ELR (cell line): ENCODE data around the gene NOD2.

ENCODE experiments used
- DNase-seq: peaks from one replicate; pipeline ENCODE4 v3.0.0-alpha.2; 2015; ENCODE audit warnings: low read depth

Gene NOD2

DNA sequence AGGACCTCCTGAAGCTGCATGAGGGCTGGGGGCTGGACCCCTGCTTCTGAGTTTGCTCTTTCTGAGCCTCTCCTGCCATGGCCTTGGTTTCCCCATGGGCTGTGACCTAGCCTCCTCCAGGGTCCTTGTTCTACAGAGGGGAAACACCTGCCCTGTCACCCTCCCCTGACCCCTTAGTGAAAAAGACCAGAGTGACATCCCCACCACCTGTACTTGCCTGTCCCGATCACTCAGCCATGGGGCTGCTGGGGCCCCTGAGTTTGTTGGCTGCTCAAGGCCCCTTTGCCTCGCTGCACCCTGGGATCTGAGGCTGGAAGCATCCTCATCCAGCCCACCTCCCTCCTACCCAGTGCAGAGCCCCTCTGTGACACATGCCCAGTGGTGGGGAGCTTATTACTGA, 800 bp downstream of the NOD2 start:
- no peak for DNase-seq

DNA sequence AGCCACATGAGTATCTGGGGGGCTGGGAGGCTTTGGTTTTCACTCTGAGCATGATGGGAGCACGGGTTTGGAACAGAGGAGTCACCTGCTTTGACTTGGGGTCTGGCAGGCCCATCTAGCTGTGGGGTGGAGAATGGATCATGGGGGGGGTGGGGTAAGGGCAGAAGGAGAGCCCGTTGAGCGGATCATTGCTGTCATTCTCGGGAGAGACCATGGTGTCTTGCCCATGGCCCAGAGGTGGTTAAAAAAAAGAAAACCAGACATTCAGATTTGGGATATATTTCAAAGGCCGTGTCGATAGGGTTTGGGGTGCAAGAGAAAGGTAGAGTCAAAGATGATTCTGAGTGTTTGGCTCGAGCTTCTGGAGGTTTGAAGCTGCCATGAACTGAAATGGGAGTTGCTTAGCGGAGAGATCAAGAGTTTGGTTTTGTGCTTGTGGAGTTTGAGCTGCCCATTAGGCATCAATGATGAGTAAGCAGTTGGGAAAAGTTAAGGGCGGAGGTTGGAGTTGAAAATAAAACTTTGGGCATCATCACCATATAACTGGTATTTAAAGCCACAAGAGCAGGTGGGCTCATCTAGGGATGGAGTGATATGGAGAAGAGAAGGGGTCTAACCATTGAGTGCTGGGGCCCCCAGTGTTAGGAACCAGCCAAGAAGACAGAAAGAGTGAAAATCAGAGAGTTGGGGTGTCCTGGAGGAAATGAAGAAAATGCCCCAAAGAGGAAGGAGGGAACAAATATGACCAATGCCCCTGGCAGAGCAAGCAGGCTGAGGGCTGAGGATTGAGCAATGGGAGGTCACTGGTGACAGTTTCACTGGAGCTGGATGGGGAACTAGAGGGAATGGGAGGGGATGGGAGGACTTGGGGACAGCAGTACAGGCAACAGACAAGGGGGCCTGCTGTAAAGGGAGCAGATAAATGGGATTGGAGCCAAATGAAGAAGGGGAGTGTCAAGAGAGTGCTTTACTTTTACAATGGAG, 1.9 kb downstream of the NOD2 start:
- DNase-seq: no peak

DNA sequence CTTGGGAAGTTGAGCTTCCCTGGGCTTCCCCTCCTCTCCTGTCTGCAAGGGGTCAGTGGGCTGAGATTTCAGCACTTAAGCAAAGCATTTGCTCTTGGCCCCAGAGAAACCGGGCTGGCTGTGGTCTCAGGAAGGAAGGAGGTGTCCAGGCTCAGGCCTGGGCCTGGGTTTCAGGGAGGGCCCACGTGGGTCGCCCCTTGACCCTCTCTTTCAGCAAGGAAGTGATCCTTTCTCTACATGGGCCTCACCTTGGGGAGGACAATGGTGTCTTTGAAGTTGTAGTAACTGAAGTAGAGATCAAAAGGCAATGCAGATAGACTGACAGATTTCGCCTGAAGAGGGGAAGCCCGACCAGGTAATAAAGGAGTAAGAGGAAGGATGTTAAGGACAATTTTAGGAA, 2.7 kb downstream of the NOD2 start:
- DNase-seq: no peak

DNA sequence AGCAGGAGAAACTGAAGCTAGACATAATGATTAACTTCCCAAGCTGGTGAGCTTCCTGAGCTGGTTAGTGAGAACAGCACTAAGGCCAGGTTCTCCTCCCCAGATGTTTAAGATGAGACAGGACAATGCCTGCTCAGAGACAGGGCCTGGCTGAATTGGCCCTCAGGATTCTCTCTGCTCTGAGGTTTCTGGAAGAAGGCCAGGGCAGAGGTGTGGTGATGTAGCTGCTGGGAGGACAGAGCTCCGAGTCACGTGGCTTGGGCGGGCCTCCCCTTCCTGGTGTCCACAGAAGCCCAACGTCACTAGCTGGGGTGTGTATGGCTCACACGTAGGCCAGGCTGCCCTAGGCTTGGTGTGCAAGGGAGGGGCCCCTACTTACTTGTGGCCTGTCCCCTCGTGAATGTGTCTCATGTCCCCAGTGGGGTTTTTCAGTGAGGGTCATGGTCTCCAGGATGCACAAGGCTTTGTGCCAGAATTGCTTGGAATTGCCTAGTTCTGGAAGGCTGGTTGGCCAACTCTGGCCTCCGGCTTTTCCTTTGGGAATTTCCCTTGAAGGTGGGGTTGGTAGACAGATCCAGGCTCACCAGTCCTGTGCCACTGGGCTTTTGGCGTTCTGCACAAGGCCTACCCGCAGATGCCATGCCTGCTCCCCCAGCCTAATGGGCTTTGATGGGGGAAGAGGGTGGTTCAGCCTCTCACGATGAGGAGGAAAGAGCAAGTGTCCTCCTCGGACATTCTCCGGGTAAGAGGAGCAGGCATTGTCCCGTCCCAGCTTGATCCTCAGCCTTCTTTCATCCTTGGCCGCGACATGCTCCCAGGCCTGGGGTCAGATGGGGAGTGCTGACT, 3.4 kb downstream of the NOD2 start:
- DNase-seq: peak; percentile 80

DNA sequence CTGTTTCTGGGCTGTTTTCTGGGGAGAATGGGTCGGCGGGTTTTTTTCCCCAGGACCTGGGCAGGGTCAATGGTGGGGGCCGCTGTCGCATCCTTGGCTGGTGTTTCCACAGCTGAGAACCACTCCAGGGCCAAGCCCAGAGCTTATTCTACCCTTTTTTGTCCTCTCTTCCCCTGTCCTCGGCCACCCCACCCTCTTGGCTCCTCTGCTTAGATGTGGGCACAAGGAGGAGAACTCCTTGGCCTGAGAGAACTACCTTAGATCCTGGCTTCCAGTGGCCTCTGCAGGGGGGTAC, 4.0 kb downstream of the NOD2 start:
- no peak for DNase-seq

DNA sequence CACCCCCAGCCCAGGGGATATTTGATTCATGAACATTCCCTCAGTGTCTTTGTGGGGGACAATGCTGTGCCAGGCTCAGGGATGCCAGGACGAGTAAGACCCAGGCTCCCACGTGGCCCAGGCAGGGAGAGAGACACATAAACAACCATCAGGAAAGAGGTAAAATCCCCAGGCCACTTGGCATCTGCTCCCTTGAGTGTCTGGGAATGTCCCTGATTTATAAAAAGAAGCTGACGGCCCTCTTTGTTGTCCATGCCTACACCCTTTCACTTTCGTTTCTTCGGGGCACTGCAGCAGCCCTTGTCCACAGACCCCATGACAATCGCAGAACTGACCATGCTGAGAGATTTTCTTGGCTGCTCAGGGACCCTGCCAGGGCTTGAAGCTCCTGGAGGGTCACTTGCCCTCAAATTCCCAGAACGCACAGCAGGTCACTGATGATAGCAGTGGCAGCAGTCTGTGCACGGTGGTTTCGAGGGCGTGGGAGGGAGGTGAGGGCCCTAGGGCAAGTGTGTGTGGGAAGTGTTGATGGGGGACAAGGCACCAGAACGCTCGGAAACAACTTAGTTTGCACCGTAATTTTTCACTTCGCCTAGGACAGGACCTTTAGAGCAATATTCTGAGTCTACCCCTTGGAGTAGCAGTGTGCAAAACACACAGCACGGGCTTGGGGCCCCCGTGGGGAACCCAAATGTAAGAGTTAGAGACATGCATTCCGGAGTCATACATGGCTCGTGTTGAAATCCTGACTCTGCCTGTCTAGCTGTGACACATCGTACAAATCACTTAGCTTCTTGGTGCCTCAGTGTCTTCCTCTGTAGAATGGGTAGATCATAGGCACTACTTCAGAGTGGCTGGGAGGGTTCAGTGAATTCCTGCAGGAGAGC, 4.7 kb downstream of the NOD2 start:
- peak; percentile 56 for DNase-seq

DNA sequence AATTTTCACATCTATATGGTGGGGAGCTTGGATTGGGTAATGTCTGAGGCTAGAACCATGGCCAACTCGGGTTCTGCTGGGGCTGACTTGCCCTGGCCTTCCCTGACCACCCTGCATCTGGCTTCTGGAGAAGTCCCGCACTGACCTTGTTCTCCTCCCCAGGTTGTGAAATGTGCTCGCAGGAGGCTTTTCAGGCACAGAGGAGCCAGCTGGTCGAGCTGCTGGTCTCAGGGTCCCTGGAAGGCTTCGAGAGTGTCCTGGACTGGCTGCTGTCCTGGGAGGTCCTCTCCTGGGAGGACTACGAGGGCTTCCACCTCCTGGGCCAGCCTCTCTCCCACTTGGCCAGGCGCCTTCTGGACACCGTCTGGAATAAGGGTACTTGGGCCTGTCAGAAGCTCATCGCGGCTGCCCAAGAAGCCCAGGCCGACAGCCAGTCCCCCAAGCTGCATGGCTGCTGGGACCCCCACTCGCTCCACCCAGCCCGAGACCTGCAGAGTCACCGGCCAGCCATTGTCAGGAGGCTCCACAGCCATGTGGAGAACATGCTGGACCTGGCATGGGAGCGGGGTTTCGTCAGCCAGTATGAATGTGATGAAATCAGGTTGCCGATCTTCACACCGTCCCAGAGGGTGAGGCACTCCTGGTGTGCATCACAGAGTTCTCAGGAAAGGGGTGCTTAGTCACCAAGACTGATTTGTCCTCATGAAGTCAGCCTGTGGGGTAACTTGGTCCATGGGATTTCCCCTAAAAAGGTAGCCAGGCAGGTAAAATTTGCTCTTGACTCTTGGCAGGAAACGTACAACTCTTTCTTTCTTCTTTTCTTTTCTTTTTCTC, 6.1 kb downstream of the NOD2 start:
- DNase-seq: peak; percentile 63

DNA sequence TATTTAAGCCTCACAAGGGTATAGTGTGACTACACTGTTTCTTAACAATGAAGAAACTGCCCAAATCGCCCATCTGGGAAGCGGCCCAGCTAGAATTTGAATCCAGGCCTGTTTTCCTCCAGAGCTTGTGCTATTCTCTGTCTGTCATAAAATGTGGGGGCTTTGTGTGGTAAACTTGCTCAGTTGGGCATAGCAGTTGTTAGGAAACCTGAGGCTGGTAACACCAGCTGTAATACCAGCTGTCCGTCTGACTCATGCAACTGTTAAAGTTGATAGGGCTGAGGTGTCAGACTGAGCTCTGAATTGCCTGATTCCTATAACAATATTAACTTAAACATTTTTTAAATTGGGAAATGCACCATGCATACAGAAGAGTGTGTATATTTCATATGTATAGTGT, 9.3 kb downstream of the NOD2 start:
- no peak for DNase-seq

DNA sequence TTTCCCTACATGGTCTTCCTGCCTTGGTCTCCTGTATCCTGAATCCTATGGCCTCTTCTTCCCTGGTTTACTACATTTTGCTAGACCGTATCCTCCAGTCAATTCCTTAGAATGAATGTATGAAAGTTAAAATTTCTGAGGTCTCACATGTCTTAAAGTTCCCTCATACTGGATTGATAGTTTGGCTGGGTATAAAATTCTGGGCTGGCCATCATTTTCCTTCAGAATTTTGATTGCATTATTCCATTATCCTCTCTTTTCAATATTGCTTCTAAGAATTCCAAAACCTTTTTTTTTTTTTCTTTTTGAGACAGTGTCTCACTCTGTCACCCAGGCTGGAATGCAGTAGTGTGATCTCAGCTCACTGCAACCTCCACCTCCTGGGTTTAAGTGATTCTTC, 10.8 kb downstream of the NOD2 start:
- DNase-seq: no peak

DNA sequence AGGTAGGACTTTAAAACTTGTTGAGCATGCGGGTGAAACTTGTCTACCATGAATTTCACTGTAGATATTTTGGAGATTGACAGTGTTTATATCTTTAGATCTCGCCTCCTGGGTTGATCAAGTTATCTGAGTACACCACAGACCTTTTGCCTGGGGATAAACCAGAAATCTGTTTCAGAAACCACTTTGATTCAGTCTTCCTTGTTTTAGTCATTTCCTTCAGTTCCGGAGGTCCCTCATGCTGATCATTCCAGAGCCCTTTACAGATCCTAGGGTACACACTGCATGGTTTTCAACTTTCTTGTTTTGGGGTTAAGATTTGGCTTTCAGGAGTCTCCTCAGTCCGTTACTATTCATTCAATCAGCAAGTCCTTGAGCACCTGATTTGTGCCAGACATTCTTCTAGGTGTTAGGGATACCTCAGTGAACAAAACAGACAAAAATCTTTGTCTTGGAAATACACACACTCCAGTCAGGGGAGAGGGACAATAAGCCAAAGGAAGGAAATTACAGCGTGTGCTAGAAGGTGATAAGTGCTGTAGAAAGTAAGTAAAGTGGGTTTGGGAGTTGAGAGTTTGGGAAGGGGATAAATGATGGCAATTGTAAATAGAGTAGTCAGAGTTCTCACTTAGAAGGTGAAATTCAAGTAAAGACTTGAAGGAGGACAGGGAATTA, 12.2 kb downstream of the NOD2 start:
- peak; percentile 38 for DNase-seq

DNA sequence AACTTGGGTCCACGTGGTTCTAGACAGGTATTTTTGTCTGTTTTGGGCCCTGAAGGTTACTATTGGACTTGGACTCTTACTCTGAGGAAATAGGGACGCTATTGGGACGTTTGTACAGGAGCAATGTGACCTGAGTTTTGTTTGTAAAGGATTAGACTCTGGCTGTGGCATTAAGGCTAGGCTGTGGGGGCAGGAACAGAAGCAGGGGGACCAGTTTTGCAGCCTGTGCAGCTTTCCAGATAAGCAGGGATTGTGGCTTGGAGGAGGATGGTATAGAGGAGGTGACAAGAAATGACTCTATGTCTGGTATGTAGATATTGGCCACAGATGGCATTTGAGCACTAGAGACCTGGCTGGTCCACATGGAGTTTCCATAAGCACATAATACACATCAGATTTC, 12.8 kb downstream of the NOD2 start:
- DNase-seq: no peak

DNA sequence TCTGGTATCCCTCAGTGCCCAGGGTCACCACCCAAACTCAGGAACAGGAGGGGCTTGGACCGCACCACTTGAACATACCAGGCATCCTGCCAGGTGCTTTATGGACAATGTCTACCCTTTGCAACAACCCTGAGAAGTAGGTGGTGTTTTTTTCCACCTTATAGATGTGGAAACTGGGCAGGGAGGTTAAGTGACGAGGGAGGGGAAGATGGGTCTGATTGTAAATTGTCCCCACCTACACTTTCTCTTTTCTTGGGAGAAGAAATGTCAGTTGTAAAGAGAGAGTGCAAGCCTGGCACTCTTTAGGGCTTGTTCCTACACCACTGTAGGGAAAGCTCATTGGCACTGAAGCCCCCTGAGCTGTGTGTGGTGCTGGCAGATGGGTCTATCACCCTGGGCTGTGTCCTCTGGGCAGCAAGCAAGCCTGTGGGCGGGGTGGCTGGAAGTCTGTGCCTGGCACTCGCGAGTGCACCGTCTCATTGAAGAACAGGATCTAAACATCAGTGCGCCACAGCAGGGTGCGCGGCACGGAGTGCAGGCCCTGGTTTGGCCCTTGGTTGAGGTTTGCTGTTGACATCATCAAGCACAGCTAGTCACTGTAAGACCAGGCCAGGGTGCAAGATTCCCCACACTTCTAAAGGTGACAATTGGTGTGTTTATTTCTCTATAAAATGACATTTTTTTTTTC, 15.1 kb downstream of the NOD2 start:
- DNase-seq: no peak

DNA sequence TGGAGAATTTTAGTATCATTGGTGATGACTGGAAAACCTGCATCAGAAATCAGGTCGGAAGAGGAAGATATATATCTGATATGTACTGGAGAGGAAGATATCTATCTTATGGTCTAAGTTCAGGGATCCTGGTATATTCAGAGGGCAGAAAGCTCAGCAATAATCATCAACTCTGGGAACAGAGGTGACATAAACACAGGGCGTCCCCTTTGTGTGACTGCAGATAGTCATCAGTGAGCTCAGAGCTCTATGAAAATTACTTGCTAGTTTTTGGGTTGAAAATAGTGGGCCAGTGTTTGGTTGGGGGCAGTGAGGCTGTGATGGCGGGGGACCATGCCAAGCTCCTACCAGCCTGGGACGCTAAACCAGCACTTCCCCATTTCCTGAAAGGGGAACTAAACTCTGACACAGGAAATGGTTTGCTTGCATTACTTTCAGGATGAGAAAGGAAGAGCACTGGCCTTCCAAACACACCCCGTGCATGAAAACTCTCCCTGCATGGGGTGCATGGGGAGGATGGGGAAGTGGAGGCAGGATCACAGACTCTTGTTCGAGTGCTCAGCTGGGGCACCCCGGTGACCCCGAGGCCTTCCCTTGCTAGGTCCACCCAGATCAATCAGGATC, 15.8 kb downstream of the NOD2 start:
- DNase-seq: no peak

DNA sequence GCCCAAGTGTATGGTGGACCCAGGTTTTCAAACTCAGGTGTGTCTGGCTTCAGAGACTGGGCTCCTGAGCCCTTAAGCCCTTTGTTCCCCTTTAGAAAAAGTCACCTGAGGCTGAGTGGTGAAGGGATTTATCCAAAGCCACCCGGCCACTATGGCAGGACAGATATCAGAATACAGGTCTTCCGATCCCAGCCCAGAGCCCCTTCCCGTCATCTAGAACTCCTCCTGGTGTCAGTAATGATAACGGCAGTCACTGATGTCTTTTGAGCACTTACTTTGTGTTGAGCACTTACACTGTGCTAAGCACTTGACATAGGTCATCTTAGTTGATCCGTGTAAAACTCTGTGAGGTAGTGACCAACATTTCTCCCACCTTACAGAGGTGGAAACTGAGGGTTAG, 16.6 kb downstream of the NOD2 start:
- no peak for DNase-seq

DNA sequence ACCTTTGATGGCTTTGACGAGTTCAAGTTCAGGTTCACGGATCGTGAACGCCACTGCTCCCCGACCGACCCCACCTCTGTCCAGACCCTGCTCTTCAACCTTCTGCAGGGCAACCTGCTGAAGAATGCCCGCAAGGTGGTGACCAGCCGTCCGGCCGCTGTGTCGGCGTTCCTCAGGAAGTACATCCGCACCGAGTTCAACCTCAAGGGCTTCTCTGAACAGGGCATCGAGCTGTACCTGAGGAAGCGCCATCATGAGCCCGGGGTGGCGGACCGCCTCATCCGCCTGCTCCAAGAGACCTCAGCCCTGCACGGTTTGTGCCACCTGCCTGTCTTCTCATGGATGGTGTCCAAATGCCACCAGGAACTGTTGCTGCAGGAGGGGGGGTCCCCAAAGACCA, 17.6 kb downstream of the NOD2 start:
- no peak for DNase-seq

DNA sequence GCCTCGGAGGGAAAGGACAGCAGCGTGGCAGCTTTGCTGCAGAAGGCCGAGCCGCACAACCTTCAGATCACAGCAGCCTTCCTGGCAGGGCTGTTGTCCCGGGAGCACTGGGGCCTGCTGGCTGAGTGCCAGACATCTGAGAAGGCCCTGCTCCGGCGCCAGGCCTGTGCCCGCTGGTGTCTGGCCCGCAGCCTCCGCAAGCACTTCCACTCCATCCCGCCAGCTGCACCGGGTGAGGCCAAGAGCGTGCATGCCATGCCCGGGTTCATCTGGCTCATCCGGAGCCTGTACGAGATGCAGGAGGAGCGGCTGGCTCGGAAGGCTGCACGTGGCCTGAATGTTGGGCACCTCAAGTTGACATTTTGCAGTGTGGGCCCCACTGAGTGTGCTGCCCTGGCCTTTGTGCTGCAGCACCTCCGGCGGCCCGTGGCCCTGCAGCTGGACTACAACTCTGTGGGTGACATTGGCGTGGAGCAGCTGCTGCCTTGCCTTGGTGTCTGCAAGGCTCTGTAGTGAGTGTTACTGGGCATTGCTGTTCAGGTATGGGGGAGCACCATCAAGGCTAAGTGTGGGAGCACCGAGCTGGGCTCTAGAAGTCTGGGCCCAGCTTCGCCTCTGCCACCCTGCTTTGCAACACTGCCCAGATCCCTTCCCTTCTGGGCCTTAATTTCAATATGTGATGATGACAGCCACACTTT, 18.6 kb downstream of the NOD2 start:
- DNase-seq: no peak

DNA sequence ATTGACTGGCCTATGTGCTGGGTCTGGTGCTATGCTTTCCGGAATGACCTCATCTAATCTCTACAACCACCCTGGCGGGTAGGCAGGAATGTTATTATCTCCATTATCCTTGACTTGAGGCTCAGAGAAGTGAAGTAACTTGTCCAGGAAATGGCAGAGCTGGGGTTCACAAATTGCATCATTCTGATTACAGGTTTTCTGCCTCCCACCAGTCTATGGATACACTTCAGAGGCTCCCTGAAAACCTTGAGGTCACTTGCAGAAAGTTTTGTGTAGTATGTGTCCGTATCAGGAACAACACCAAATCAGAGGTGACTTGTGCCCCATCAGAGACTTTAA, 19.1 kb downstream of the NOD2 start:
- DNase-seq: no peak

DNA sequence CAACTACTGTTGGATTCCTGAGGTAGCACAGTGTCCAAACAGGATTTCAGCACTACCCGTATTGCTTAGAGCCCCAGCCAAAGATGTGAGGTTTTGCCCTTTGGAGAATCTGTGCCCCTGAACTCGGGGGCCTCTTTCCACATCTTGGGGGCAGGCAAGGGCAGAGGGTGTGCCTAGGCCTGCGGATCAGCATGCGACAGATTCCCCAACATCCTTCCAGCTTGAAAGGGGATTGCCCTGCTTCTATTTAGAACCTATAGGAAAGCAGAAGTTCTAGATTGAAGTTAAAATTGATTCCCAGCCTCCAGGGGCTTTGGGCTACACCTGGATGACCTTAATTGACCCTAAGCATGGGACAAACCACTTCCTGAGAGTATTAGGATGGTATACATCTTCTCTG, 19.6 kb downstream of the NOD2 start:
- no peak for DNase-seq

DNA sequence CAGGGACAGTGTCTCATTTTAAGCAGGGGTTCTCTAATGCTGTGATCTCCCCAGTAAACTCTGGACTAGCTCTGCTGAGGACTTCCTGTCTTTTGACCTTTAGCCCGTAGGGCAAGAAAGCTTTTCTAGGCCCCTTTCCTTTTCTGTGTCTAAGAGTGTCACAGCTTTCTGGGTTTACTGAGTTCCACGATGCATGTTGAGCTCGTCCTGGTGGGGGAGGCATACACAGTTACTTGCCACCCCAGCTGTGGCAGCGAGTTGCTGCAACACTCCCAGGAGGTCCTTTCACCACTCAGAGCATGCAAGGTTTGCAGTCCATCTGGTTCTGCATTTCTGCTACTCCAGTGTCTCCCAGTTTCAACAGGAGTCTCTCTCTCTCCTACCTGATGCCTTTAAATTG, 23.7 kb downstream of the NOD2 start:
- no peak for DNase-seq
